GM12878 (cell line): ENCODE data around the gene SPTBN1. TPM values are rescaled to one million over a fixed set of nuclear protein-coding genes. Genes with fewer than 3 reads are reported as not detected.

Experiments used
- JUND ChIP-seq: IDR thresholded peaks from 2 replicates; pipeline ENCODE4 v1.6.1; 2012; ENCODE audit warnings: low read depth, mild to moderate bottlenecking, low read length, improper control_type of control experiment, moderate library complexity
- RAD21 ChIP-seq: IDR thresholded peaks from 2 replicates; pipeline ENCODE4 v1.6.1; 2011; ENCODE audit warnings: mild to moderate bottlenecking, low read depth, low read length, moderate library complexity; ENCODE audit not compliant: insufficient read depth
- SMAD5 ChIP-seq: IDR thresholded peaks from 2 replicates; pipeline ENCODE4 v1.6.1; 2016; ENCODE audit warnings: antibody characterized with exemption, low read depth
- polyA plus RNA-seq, 11 experiments: library from polyadenylated mRNA; depleted of rRNA in 4 of 11; unstranded in 6 of 11; stranded (reverse) in 5 of 11; fragments of >200 nt; fragmentation: Nextera tagmentation in 4 of 11; fragmentation: Illumina TruSeq in 1 of 11; extraction: Ambion mirVana in 4 of 11; extraction: Trizol in 1 of 11; gene quantifications; 1 replicate in 1 of 11; 2 replicates in 10 of 11; pipeline versions ENCODE4 v1.2.1 to v1.2.3, GENCODE V29; 2011 to 2016; ENCODE audit warnings: inconsistent platforms in 2 of 11, missing spikeins in 2 of 11, low read depth in 1 of 11
- total RNA-seq, 4 experiments: library from RNA; depleted of rRNA in 3 of 4; stranded (reverse); fragments of >200 nt in 3 of 4; fragmentation: Illumina TruSeq in 1 of 4; extraction: Trizol in 1 of 4; gene quantifications; 2 replicates each; pipeline versions ENCODE4 v1.2.1 to v1.2.3, GENCODE V29; 2013 to 2021
- TF ChIP-seq, protein P1 (sequence below): fragments of 450-650 bp; formaldehyde crosslinking; IDR thresholded peaks from 2 replicates; pipeline ENCODE4 v1.4.0; 2022; ENCODE audit warnings: mild to moderate bottlenecking, moderate library complexity
- TF ChIP-seq, protein P2 (sequence below): IDR thresholded peaks from 2 replicates; pipeline ENCODE4 v1.6.1; 2012; ENCODE audit warnings: mild to moderate bottlenecking, low read depth, low read length

SPTBN1 gene
- total and polyA plus RNA-seq, 10 of the 15 experiments (the other 5 are each of a cell fraction or from before 2014, with no cell fraction given), result 20.6 to 154 (median 76.7) TPM

DNA sequence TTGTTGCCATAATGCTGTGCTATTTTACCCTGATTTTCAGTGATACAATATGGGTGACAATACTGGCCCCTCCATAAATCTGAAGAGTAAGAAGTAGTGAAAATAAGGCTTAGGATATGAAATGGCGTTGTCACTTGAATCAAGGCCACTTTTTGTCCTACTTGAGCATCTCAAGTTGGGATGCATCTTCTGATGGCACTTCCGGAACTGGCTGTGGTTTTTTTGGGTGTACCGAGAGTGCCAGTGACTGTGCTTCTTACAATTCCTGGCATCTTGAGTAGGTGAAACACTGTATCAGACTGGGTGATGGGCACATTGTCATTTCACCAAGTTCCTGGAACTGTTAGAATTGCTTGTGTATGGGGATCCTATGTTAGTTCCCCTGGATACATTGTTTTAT, 214.9 kb downstream of the SPTBN1 start (continued):
- TF ChIP-seq, protein P1, sequence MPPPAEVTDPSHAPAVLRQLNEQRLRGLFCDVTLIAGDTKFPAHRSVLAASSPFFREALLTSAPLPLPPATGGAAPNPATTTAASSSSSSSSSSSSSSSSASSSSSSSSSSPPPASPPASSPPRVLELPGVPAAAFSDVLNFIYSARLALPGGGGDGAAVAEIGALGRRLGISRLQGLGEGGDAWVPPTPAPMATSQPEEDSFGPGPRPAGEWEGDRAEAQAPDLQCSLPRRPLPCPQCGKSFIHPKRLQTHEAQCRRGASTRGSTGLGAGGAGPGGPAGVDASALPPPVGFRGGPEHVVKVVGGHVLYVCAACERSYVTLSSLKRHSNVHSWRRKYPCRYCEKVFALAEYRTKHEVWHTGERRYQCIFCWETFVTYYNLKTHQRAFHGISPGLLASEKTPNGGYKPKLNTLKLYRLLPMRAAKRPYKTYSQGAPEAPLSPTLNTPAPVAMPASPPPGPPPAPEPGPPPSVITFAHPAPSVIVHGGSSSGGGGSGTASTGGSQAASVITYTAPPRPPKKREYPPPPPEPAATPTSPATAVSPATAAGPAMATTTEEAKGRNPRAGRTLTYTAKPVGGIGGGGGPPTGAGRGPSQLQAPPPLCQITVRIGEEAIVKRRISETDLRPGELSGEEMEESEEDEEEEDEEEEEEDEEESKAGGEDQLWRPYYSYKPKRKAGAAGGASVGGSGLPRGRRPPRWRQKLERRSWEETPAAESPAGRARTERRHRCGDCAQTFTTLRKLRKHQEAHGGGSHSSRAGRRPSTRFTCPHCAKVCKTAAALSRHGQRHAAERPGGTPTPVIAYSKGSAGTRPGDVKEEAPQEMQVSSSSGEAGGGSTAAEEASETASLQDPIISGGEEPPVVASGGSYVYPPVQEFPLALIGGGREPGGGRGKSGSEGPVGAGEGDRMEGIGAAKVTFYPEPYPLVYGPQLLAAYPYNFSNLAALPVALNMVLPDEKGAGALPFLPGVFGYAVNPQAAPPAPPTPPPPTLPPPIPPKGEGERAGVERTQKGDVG, result no peak
- TF ChIP-seq SMAD5 (no peak), RAD21 (no peak), JUND (no peak)
- TF ChIP-seq, protein P2, sequence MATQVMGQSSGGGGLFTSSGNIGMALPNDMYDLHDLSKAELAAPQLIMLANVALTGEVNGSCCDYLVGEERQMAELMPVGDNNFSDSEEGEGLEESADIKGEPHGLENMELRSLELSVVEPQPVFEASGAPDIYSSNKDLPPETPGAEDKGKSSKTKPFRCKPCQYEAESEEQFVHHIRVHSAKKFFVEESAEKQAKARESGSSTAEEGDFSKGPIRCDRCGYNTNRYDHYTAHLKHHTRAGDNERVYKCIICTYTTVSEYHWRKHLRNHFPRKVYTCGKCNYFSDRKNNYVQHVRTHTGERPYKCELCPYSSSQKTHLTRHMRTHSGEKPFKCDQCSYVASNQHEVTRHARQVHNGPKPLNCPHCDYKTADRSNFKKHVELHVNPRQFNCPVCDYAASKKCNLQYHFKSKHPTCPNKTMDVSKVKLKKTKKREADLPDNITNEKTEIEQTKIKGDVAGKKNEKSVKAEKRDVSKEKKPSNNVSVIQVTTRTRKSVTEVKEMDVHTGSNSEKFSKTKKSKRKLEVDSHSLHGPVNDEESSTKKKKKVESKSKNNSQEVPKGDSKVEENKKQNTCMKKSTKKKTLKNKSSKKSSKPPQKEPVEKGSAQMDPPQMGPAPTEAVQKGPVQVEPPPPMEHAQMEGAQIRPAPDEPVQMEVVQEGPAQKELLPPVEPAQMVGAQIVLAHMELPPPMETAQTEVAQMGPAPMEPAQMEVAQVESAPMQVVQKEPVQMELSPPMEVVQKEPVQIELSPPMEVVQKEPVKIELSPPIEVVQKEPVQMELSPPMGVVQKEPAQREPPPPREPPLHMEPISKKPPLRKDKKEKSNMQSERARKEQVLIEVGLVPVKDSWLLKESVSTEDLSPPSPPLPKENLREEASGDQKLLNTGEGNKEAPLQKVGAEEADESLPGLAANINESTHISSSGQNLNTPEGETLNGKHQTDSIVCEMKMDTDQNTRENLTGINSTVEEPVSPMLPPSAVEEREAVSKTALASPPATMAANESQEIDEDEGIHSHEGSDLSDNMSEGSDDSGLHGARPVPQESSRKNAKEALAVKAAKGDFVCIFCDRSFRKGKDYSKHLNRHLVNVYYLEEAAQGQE, result no peak
